RWPE1 (cell line): ENCODE results near the gene PGAM1.
A peak's percentile ranks its signal among the peaks of the same experiment; 100 is the strongest.
"Not testable (repeated sequence)": the region's sequence is repeated elsewhere in the genome, so short reads cannot be mapped to it uniquely, and the experiment has no call there.

Experiments
- CTCF ChIA-PET: fragments of 350-600 bp; sonication (Branson Sonifier 250); formaldehyde crosslinking; extraction: SDS; loops from one replicate; lab custom pipeline; 2021; lab: Yijun Ruan, JAX
- POLR2A ChIA-PET: fragments of 400-600 bp; formaldehyde crosslinking; extraction: SDS; loops from one replicate; lab custom pipeline; 2020; ENCODE audit warnings: antibody characterized with exemption; ENCODE audit not compliant: low non-redundant PET; lab: Yijun Ruan, JAX
- DNase-seq: peaks from one replicate; pipeline ENCODE4 v3.0.0; 2012; ENCODE audit warnings: low spot score
- H3K27ac ChIP-seq: fragments of 450-650 bp; 2 replicates; pipeline ENCODE4 v1.5.1; 2017
- TF ChIP-seq, protein P1 (sequence below): fragments of 450-650 bp; conservative IDR thresholded peaks from 2 replicates; pipeline ENCODE4 v1.5.1; 2017; ENCODE audit warnings: low read depth, mild to moderate bottlenecking

Gene PGAM1

DNA sequence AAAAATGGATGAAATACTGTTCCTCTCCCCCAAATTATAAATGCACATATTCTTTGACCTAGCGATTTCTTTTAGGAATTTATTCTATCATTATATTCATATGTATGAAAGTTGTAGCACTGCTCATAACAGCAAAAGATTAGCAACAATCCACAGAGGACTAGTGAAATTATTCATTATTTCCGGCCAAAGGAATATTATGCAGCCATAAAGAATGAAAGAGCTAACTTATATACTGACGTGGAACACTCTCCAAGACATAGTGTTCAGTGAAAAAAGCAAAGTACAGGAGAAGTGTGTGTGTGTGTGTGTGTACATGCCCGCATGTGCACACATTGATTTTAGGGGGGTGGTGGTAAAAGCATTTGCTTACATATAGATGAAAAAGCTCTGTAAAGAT is 48.9 kb downstream of the PGAM1 start:
- ChIA-PET POLR2A (no interaction called here), CTCF (interaction anchor here (0.5 to 0.8 kb wide), 4 partner anchors 27 to 136 kb away, joined by 3 to 5 read pairs (median 4); no protein-coding TSS in a partner anchor)
- H3K27ac ChIP-seq, result no peak overlapping the region
- no peak for DNase-seq
- TF ChIP-seq, protein P1, sequence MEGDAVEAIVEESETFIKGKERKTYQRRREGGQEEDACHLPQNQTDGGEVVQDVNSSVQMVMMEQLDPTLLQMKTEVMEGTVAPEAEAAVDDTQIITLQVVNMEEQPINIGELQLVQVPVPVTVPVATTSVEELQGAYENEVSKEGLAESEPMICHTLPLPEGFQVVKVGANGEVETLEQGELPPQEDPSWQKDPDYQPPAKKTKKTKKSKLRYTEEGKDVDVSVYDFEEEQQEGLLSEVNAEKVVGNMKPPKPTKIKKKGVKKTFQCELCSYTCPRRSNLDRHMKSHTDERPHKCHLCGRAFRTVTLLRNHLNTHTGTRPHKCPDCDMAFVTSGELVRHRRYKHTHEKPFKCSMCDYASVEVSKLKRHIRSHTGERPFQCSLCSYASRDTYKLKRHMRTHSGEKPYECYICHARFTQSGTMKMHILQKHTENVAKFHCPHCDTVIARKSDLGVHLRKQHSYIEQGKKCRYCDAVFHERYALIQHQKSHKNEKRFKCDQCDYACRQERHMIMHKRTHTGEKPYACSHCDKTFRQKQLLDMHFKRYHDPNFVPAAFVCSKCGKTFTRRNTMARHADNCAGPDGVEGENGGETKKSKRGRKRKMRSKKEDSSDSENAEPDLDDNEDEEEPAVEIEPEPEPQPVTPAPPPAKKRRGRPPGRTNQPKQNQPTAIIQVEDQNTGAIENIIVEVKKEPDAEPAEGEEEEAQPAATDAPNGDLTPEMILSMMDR, result no peak

DNA sequence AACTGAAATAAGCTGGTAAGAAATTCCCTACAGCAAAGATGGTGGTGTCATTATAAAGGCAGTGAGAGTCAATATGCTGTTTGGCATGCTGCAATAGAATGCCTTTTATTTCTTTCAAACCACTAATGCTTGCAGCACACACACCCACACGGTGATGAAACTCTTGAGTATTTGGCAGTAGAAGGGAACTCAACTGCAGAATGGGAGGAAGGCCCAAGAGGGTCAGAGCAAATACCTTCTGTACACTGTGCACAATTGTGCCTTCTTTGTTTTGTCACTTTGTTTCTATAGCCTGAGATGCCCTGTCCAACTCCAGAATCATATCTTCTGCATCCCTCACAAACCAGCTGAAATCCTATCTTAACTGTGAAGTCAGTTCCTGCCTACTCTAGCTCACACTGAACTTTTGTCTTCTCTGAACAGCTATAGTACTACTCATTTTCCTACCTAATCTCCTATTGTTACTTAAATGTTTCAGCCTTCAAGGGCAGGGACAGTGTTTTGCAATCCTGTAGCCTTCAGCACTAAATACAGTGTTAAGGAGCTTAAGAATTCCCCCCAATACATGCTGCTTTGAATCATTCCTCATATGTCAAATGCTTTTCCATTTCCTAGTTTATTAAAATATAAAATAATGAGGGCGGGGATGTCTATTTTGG is 50.1 kb downstream of the PGAM1 start:
- no peak for DNase-seq
- TF ChIP-seq, protein P1, result no peak
- ChIA-PET CTCF (no interaction called here), POLR2A (no interaction called here)
- H3K27ac ChIP-seq, result no peak overlapping the region

DNA sequence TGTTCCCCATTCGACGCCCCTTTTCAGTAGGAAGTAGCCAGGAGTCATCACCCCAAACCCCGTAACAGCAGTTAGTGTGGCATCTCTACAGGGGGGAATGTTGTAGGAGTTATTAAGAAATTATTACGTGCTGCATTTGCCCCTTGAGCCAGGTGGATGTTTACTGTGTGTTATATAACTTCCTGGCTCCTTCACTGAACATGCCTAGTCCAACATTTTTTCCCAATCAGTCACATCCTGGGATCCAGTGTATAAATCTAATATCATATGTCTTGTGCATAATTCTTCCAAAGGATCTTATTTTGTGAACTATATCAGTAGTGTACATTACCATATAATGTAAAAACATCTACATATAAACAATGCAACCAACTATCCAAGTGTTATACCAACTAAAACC is 53.4 kb downstream of the PGAM1 start:
- DNase-seq, CTCF ChIA-PET, H3K27ac ChIP-seq, POLR2A ChIA-PET: not testable (repeated sequence)

DNA sequence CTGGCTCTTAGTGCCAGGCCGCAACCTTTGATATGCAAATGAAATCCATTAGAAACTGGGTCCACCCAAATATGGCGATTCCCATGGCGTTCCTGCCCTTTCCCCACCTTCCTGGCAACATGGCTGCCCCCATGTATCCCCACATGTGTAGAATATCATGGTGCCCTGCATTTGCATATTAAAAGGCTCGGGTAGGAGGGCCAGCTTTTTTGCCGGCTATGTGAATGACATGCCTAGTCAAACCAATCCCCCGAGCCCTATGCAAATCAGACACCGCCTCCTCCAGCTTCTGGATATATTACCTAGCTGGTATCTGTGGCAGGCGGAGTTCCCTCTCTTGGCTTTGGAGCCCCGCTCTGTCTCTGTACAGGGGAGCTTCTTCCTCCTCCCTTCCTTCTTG is 53.9 kb downstream of the PGAM1 start:
- ChIA-PET POLR2A (no interaction called here), CTCF (no interaction called here)
- DNase-seq, result no peak
- TF ChIP-seq, protein P1, result no peak
- peak overlapping the region; percentile 45; the same call in 1 of the 2 replicates for H3K27ac ChIP-seq

DNA sequence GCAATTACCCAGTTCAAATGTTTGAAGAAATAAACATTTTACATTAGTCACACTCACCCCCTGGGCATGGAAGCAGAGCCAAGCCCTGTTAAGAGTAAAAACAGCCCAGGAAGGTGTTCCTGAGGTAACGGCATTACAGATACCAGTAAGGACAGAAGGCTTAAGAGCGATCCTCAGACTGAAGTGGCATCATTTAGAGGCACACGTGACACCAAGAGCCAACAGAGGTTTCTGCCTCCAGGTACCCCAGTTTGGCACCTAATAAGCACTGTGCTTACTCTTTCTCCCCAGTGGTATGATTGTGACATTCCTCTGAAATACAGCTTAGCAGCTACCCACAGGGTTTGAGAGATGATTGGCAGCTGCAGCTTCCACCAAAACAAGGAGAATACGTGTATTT is 55.1 kb downstream of the PGAM1 start:
- ChIA-PET POLR2A (no interaction called here), CTCF (interaction anchor here (1.1 to 1.2 kb wide), 2 partner anchors 73 to 115 kb away, joined by 3 read pairs; no protein-coding TSS in a partner anchor)
- TF ChIP-seq, protein P1, result no peak
- H3K27ac ChIP-seq, result no peak overlapping the region
- peak; percentile 67 for DNase-seq

DNA sequence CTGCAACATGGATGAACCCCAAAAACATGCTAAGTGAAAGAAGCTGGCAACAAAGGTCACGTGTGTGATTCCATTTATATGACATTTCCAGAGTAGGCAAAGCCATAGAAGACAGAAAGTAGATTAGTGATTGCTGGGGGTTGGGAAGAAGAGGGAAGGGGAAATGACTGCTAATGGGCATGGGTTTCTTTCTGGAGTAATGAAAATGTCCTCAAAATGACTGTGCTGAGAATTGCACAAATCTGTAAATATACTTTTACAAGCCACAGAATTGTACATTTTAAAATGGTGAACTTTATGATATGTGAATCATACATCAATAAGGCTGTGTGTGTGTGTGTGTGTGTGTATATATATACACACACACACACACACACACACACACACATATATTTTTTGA is 56.4 kb downstream of the PGAM1 start:
- no peak overlapping the region for H3K27ac ChIP-seq
- TF ChIP-seq, protein P1, result no peak
- no peak for DNase-seq
- ChIA-PET POLR2A (no interaction called here), CTCF (interaction anchor here (1.1 kb wide), 1 partner anchor 113 kb away, joined by 3 read pairs; no protein-coding TSS in a partner anchor)
